HepG2 (cell line): ENCODE measurements around the gene TRIM10. TPM values are rescaled to one million over a fixed set of nuclear protein-coding genes. Genes with fewer than 3 reads are reported as not detected.

Experiments
- CBFB ChIP-seq: sonication (generic); formaldehyde crosslinking; IDR thresholded peaks from 2 replicates; pipeline ENCODE4 v1.4.0; 2020; ENCODE audit warnings: missing genetic modification reagents
- CSRNP1 ChIP-seq: sonication (generic); formaldehyde crosslinking; IDR thresholded peaks from 2 replicates; pipeline ENCODE4 v1.8.1; 2023; ENCODE audit warnings: mild to moderate bottlenecking, missing genetic modification reagents
- DBP ChIP-seq: sonication (generic); formaldehyde crosslinking; IDR thresholded peaks from 2 replicates; pipeline ENCODE4 v1.4.0; 2020; ENCODE audit warnings: missing genetic modification reagents; ENCODE audit errors: not compliant biosample characterization
- DRAP1 ChIP-seq: IDR thresholded peaks from 2 replicates; pipeline ENCODE4 v1.6.1; 2016; ENCODE audit warnings: missing genetic modification reagents, missing compliant biosample characterization
- HOXA9 ChIP-seq: sonication (generic); formaldehyde crosslinking; IDR thresholded peaks from 2 replicates; pipeline ENCODE4 v1.8.1; 2022; ENCODE audit warnings: missing genetic modification reagents, mild to moderate bottlenecking, moderate library complexity, borderline replicate concordance
- KDM3A ChIP-seq: IDR thresholded peaks from 2 replicates; pipeline ENCODE4 v1.6.1; 2018; ENCODE audit warnings: low read depth, missing compliant biosample characterization
- KLF16 ChIP-seq, 2 experiments: sonication (generic) in 1 of 2; formaldehyde crosslinking in 1 of 2; IDR thresholded peaks; 2 replicates each; pipeline versions ENCODE4 v1.6.1 to v1.8.0; 2016 to 2023; ENCODE audit warnings: missing genetic modification reagents in 2 of 2, missing compliant biosample characterization in 1 of 2
- MNT ChIP-seq: fragments of 450-650 bp; IDR thresholded peaks from 2 replicates; pipeline ENCODE4 v1.6.1; 2016
- RARA ChIP-seq: IDR thresholded peaks from 2 replicates; pipeline ENCODE4 v1.6.1; 2016; ENCODE audit warnings: missing genetic modification reagents, missing compliant biosample characterization
- SNAPC2 ChIP-seq: sonication (generic); formaldehyde crosslinking; IDR thresholded peaks from 2 replicates; pipeline ENCODE4 v1.8.1; 2022; ENCODE audit warnings: mild to moderate bottlenecking, missing genetic modification reagents
- ZNF607 ChIP-seq: sonication (generic); formaldehyde crosslinking; IDR thresholded peaks from 2 replicates; pipeline ENCODE4 v1.5.1; 2020; ENCODE audit warnings: missing genetic modification reagents, mild to moderate bottlenecking, borderline replicate concordance
- ZNF784 ChIP-seq: sonication (generic); formaldehyde crosslinking; IDR thresholded peaks from 2 replicates; pipeline ENCODE4 v1.5.1; 2020; ENCODE audit warnings: missing genetic modification reagents, mild to moderate bottlenecking, borderline replicate concordance
- polyA plus RNA-seq, 8 experiments: library from polyadenylated mRNA; depleted of rRNA in 3 of 8; stranded (reverse) in 7 of 8; unstranded in 1 of 8; fragments of >200 nt; fragmentation: Illumina TruSeq in 4 of 8; extraction: Trizol in 4 of 8; gene quantifications; 2 replicates each; pipeline versions ENCODE4 v1.2.1 to v1.2.3, GENCODE V29; 2011 to 2016; ENCODE audit warnings: low read depth in 4 of 8, missing spikeins in 1 of 8, mixed read lengths in 1 of 8; ENCODE audit not compliant: insufficient read depth in 1 of 8
- total RNA-seq, 5 experiments: library from RNA; depleted of rRNA; stranded (reverse); fragments of >200 nt; fragmentation: Illumina TruSeq; extraction: Trizol; gene quantifications; 2 replicates each; pipeline ENCODE4 v1.2.3, GENCODE V29; 2016; ENCODE audit warnings: low read depth in 1 of 5
- TF ChIP-seq, protein P1 (sequence below): sonication (generic); formaldehyde crosslinking; IDR thresholded peaks from 2 replicates; pipeline ENCODE4 v1.4.0; 2020; ENCODE audit warnings: missing genetic modification reagents, mild to moderate bottlenecking, borderline replicate concordance
- TF ChIP-seq, protein P2 (sequence below): sonication (generic); formaldehyde crosslinking; IDR thresholded peaks from 2 replicates; pipeline ENCODE4 v1.4.0; 2020; ENCODE audit warnings: missing genetic modification reagents
- TF ChIP-seq, protein P3 (sequence below): sonication (generic); formaldehyde crosslinking; IDR thresholded peaks from 2 replicates; pipeline ENCODE4 v1.4.0; 2020; ENCODE audit warnings: mild to moderate bottlenecking, missing genetic modification reagents

Gene TRIM10
- total and polyA plus RNA-seq, 2 of the 13 experiments (the other 11 are each of a cell fraction or from before 2014, with no cell fraction given): 4.1 to 6.8 TPM

DNA sequence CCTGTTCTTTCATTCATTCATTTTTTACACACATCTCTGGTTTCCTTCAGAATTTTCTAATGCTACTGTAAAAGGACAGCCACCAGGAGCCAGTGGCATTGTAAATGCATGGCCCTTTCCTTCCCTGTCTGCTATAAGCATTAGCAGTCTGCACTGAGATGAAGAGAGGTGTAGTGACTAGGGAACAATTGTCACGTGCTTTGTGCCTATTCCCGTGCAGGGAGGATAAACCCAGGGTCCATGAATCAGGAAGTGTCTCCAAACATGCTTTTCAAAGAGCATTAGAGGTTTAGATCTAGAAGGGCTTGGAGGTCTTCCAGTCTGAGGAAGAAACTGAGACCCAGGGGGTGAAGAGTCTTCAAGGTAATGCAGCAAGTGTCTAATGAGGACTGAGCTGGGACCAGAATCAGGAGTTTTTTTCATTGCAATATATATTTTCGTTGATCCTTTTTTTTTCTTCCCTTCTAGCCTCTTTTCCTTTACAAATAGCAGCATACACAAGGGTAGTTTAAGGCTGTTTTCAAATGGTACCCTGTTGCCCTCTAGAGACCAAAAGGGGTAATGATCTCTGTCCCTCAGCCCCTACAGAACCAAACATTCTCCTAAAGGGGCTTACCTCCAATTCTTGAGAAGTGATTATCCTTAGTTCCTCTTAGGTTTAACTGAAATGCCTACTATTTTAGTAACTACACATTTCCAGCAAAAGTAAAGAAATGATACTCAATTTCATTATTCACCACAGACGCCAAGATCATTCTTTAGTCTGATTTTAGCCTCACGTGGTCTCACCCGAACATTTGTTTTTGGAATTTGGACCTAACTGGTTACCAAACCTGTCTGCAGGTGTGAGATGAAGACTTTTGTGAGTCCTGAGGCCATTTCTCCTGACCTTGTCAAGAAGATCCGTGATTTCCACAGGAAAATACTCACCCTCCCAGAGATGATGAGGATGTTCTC, 8.9 kb upstream of the TRIM10 start (continued):
- TF ChIP-seq, protein P1, sequence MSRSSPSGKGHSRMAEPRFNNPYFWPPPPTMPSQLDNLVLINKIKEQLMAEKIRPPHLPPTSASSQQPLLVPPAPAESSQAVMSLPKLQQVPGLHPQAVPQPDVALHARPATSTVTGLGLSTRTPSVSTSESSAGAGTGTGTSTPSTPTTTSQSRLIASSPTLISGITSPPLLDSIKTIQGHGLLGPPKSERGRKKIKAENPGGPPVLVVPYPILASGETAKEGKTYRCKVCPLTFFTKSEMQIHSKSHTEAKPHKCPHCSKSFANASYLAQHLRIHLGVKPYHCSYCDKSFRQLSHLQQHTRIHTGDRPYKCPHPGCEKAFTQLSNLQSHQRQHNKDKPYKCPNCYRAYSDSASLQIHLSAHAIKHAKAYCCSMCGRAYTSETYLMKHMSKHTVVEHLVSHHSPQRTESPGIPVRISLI (CRISPR knock-in tag): peak; percentile 24; the same call in 1 of the 2 replicates
- TF ChIP-seq, protein P2, sequence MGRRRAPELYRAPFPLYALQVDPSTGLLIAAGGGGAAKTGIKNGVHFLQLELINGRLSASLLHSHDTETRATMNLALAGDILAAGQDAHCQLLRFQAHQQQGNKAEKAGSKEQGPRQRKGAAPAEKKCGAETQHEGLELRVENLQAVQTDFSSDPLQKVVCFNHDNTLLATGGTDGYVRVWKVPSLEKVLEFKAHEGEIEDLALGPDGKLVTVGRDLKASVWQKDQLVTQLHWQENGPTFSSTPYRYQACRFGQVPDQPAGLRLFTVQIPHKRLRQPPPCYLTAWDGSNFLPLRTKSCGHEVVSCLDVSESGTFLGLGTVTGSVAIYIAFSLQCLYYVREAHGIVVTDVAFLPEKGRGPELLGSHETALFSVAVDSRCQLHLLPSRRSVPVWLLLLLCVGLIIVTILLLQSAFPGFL (CRISPR knock-in tag): no peak
- no peak for TF ChIP-seq HOXA9 (CRISPR knock-in tag)
- TF ChIP-seq MNT: 0 out of 2 replicates have a peak, but pooled peaks have one; percentile 6
- TF ChIP-seq KLF16 (CRISPR knock-in tag; IDR thresholded peaks at IDR 0.05): 0 out of 4 replicates have a peak, but pooled peaks of 1 of the 2 experiments have one; percentile 34
- TF ChIP-seq, protein P3, sequence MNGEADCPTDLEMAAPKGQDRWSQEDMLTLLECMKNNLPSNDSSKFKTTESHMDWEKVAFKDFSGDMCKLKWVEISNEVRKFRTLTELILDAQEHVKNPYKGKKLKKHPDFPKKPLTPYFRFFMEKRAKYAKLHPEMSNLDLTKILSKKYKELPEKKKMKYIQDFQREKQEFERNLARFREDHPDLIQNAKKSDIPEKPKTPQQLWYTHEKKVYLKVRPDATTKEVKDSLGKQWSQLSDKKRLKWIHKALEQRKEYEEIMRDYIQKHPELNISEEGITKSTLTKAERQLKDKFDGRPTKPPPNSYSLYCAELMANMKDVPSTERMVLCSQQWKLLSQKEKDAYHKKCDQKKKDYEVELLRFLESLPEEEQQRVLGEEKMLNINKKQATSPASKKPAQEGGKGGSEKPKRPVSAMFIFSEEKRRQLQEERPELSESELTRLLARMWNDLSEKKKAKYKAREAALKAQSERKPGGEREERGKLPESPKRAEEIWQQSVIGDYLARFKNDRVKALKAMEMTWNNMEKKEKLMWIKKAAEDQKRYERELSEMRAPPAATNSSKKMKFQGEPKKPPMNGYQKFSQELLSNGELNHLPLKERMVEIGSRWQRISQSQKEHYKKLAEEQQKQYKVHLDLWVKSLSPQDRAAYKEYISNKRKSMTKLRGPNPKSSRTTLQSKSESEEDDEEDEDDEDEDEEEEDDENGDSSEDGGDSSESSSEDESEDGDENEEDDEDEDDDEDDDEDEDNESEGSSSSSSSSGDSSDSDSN (CRISPR knock-in tag): 0 out of 2 replicates have a peak, but pooled peaks have one; percentile 15
- no peak for TF ChIP-seq ZNF784
- no peak for TF ChIP-seq DBP
- 0 out of 2 replicates have a peak, but pooled peaks have one; percentile 42 for TF ChIP-seq KDM3A (CRISPR knock-in tag)
- 0 out of 2 replicates have a peak, but pooled peaks have one; percentile 41 for TF ChIP-seq SNAPC2 (CRISPR knock-in tag)
- TF ChIP-seq CSRNP1: peak; percentile 49; the same call in 1 of the 2 replicates
- 0 out of 2 replicates have a peak, but pooled peaks have one; percentile 30 for TF ChIP-seq DRAP1 (CRISPR knock-in tag)
- 0 out of 2 replicates have a peak, but pooled peaks have one; percentile 39 for TF ChIP-seq ZNF607 (CRISPR knock-in tag)
- TF ChIP-seq CBFB (CRISPR knock-in tag): no peak
- 0 out of 2 replicates have a peak, but pooled peaks have one; percentile 12 for TF ChIP-seq RARA (CRISPR knock-in tag)
